IMR-90 (cell line): ENCODE measurements around the gene SAMD11. TPM values are rescaled to one million over a fixed set of nuclear protein-coding genes. Genes with fewer than 3 reads are reported as not detected.

Experiments
- ATAC-seq: fragments of 200-7000 bp; cut with Tn5 transposase; 2 replicates; pipeline ENCODE4 v1.9.1; 2020; ENCODE audit warnings: low read depth, mild to moderate bottlenecking, moderate library complexity
- BruUV-seq: library from RNA; stranded (reverse); fragments of 400-500 nt; replicated peaks from 2 replicates; lab custom pipeline; 2021; lab: Mats Ljungman, UMichigan
- CTCF ChIA-PET: fragments of 300-600 bp; formaldehyde crosslinking; extraction: SDS; loops from one replicate; lab custom pipeline; 2021; ENCODE audit warnings: antibody characterized with exemption; lab: Yijun Ruan, JAX
- POLR2A ChIA-PET: fragments of 300-600 bp; sonication (Branson Sonifier 250); formaldehyde crosslinking; loops from one replicate; lab custom pipeline; 2022; ENCODE audit warnings: antibody characterized with exemption; ENCODE audit not compliant: unreplicated experiment; lab: Charles Lee
- DNase-seq: peaks from one replicate; pipeline ENCODE4 v3.0.0; 2013
- H2AFZ ChIP-seq: replicated peaks from 2 replicates; pipeline ENCODE3; 2013; ENCODE audit warnings: low read length, mild to moderate bottlenecking; ENCODE audit not compliant: poor library complexity
- H2AK5ac ChIP-seq: 2 replicates; pipeline ENCODE4 v1.6.1; 2013; ENCODE audit warnings: low read depth, low read length, inconsistent platforms
- H2AK9ac ChIP-seq: replicated peaks from 2 replicates; pipeline ENCODE3; 2013; ENCODE audit warnings: mild to moderate bottlenecking, low read depth, low read length, moderate library complexity; ENCODE audit not compliant: poor library complexity
- H2BK120ac ChIP-seq: 2 replicates; pipeline ENCODE4 v1.6.1; 2013; ENCODE audit warnings: low read depth, low read length, inconsistent platforms
- H2BK15ac ChIP-seq: 3 replicates; pipeline ENCODE4 v1.6.1; 2013; ENCODE audit warnings: low read depth, low read length, inconsistent platforms
- H2BK20ac ChIP-seq: 2 replicates; pipeline ENCODE4 v1.6.1; 2013; ENCODE audit warnings: low read depth, mild to moderate bottlenecking, inconsistent platforms, low read length, moderate library complexity
- H2BK5ac ChIP-seq: 2 replicates; pipeline ENCODE4 v1.6.1; 2013; ENCODE audit warnings: mild to moderate bottlenecking, low read depth, low read length, inconsistent platforms; ENCODE audit not compliant: poor library complexity, severe bottlenecking
- H3K14ac ChIP-seq: replicated peaks from 2 replicates; pipeline ENCODE4 v1.6.1; 2013; ENCODE audit warnings: low read depth, low read length, inconsistent platforms
- H3K18ac ChIP-seq: 2 replicates; pipeline ENCODE4 v1.6.1; 2013; ENCODE audit warnings: low read depth, low read length, control low read depth
- H3K23ac ChIP-seq: 2 replicates; pipeline ENCODE4 v1.6.1; 2013; ENCODE audit warnings: low read depth, low read length, inconsistent platforms
- H3K27ac ChIP-seq: 2 replicates; pipeline ENCODE4 v1.5.1; 2013; ENCODE audit warnings: mild to moderate bottlenecking, control low read depth, low read length; ENCODE audit not compliant: insufficient read depth
- H3K27me3 ChIP-seq: 2 replicates; pipeline ENCODE4 v1.6.1; 2013; ENCODE audit warnings: low read length; ENCODE audit not compliant: control insufficient read depth, insufficient read depth
- H3K36me3 ChIP-seq: 2 replicates; pipeline ENCODE4 v1.6.1; 2013; ENCODE audit warnings: low read length, mixed read lengths; ENCODE audit not compliant: control insufficient read depth, insufficient read depth
- H3K4ac ChIP-seq: 2 replicates; pipeline ENCODE4 v1.6.1; 2013; ENCODE audit warnings: low read depth, low read length, inconsistent platforms
- H3K4me1 ChIP-seq: 2 replicates; pipeline ENCODE4 v1.6.1; 2013; ENCODE audit warnings: low read length, mixed read lengths; ENCODE audit not compliant: control insufficient read depth, insufficient read depth
- H3K4me2 ChIP-seq: 2 replicates; pipeline ENCODE4 v1.6.1; 2013; ENCODE audit warnings: low read depth, mild to moderate bottlenecking, control low read depth, low read length, moderate library complexity
- H3K4me3 ChIP-seq: 2 replicates; pipeline ENCODE4 v1.5.1; 2013; ENCODE audit warnings: low read depth, mild to moderate bottlenecking, control low read depth, low read length, moderate library complexity; ENCODE audit not compliant: insufficient read depth
- H3K56ac ChIP-seq: 2 replicates; pipeline ENCODE4 v1.6.1; 2013; ENCODE audit warnings: low read length, inconsistent platforms; ENCODE audit not compliant: insufficient read depth; ENCODE audit errors: extremely low read depth
- H3K79me1 ChIP-seq, 2 experiments: 2 replicates each; pipeline ENCODE4 v1.6.1; 2013; ENCODE audit warnings: low read length in 2 of 2, inconsistent platforms in 1 of 2, low read depth in 1 of 2
- H3K9ac ChIP-seq: 2 replicates; pipeline ENCODE4 v1.6.1; 2013; ENCODE audit warnings: low read depth, low read length, control low read depth
- H3K9me1 ChIP-seq: 2 replicates; pipeline ENCODE4 v1.6.1; 2013; ENCODE audit warnings: low read length, inconsistent platforms; ENCODE audit not compliant: insufficient read depth
- H3K9me3 ChIP-seq: 2 replicates; pipeline ENCODE4 v1.6.1; 2013; ENCODE audit warnings: low read length; ENCODE audit not compliant: control insufficient read depth, insufficient read depth
- H4K20me1 ChIP-seq: 2 replicates; pipeline ENCODE4 v1.6.1; 2013; ENCODE audit warnings: low read length, inconsistent platforms; ENCODE audit not compliant: insufficient read depth
- H4K5ac ChIP-seq: 2 replicates; pipeline ENCODE4 v1.6.1; 2013; ENCODE audit warnings: mild to moderate bottlenecking, low read depth, low read length, control low read depth
- H4K8ac ChIP-seq, 2 experiments: 2 replicates each; pipeline ENCODE4 v1.6.1; 2013; ENCODE audit warnings: low read depth in 2 of 2, low read length in 2 of 2, control low read depth in 1 of 2, inconsistent platforms in 1 of 2
- H4K91ac ChIP-seq: 2 replicates; pipeline ENCODE4 v1.6.1; 2013; ENCODE audit warnings: low read depth, low read length, inconsistent platforms; ENCODE audit not compliant: insufficient read depth
- BHLHE40 ChIP-seq: fragments of 150-350 bp; IDR thresholded peaks from 2 replicates; pipeline ENCODE4 v1.6.1; 2016; ENCODE audit warnings: mild to moderate bottlenecking, low read depth, low read length
- CEBPB ChIP-seq: IDR thresholded peaks from 2 replicates; pipeline ENCODE4 v1.6.1; 2012; ENCODE audit warnings: low read depth, low read length, improper control_type of control experiment
- CHD1 ChIP-seq: IDR thresholded peaks from 2 replicates; pipeline ENCODE4 v1.6.1; 2012; ENCODE audit warnings: low read depth, low read length, improper control_type of control experiment
- CTCF ChIP-seq: conservative IDR thresholded peaks from 2 replicates; pipeline ENCODE4 v1.5.1; 2012; ENCODE audit warnings: mild to moderate bottlenecking, low read depth, low read length, improper control_type of control experiment
- ELK1 ChIP-seq: fragments of 150-350 bp; IDR thresholded peaks from 2 replicates; pipeline ENCODE4 v1.6.1; 2016; ENCODE audit warnings: low read depth, mild to moderate bottlenecking, low read length, moderate library complexity, borderline replicate concordance
- FOS ChIP-seq: fragments of 150-350 bp; IDR thresholded peaks from 2 replicates; pipeline ENCODE4 v1.6.1; 2016; ENCODE audit warnings: low read depth, low read length
- MAFK ChIP-seq: IDR thresholded peaks from 2 replicates; pipeline ENCODE4 v1.6.1; 2012; ENCODE audit warnings: low read depth, low read length, improper control_type of control experiment
- MAZ ChIP-seq: IDR thresholded peaks from 2 replicates; pipeline ENCODE4 v1.6.1; 2012; ENCODE audit warnings: low read depth, mild to moderate bottlenecking, low read length, improper control_type of control experiment, moderate library complexity, borderline replicate concordance
- MXI1 ChIP-seq: IDR thresholded peaks from 2 replicates; pipeline ENCODE4 v1.6.1; 2012; ENCODE audit warnings: low read depth, mild to moderate bottlenecking, low read length, moderate library complexity, borderline replicate concordance
- NFE2L2 ChIP-seq: fragments of 150-350 bp; IDR thresholded peaks from 2 replicates; pipeline ENCODE4 v1.6.1; 2016; ENCODE audit warnings: low read depth, mild to moderate bottlenecking, low read length
- POLR2A ChIP-seq: IDR thresholded peaks from 2 replicates; pipeline ENCODE4 v1.6.1; 2012; ENCODE audit warnings: mild to moderate bottlenecking, low read depth, low read length
- RAD21 ChIP-seq: IDR thresholded peaks from 2 replicates; pipeline ENCODE4 v1.6.1; 2012; ENCODE audit warnings: low read length, improper control_type of control experiment
- RCOR1 ChIP-seq: IDR thresholded peaks from 2 replicates; pipeline ENCODE4 v1.6.1; 2012; ENCODE audit warnings: mild to moderate bottlenecking, low read length, improper control_type of control experiment; ENCODE audit not compliant: insufficient replicate concordance
- RFX5 ChIP-seq: IDR thresholded peaks from 2 replicates; pipeline ENCODE4 v1.8.0; 2012; ENCODE audit warnings: low read depth, mild to moderate bottlenecking, low read length, moderate library complexity
- SMC3 ChIP-seq: fragments of 150-350 bp; IDR thresholded peaks from 2 replicates; pipeline ENCODE4 v1.6.1; 2016; ENCODE audit warnings: low read depth, mild to moderate bottlenecking, antibody characterized with exemption, low read length, moderate library complexity
- USF2 ChIP-seq: fragments of 150-350 bp; IDR thresholded peaks from 2 replicates; pipeline ENCODE4 v1.6.1; 2017; ENCODE audit warnings: mild to moderate bottlenecking, antibody characterized with exemption, low read length, low read depth
- WGBS, 2 experiments: methylation state at CpG; one replicate each; pipeline versions ENCODE4 v1.1.5 to v1.1.7; 2013; ENCODE audit warnings: missing lambda C conversion rate in 2 of 2; ENCODE audit not compliant: insufficient read length in 1 of 2; ENCODE audit errors: extremely low coverage in 2 of 2; 5-methylcytosine and 5-hydroxymethylcytosine counted together
- dilution Hi-C: fragments of 300-500 bp; cut with HindIII; formaldehyde crosslinking; loops from one replicate; pipeline ENCODE4 v1.14.3; 2018; ENCODE audit warnings: low sequenced_read_pairs; ENCODE audit not compliant: unreplicated experiment
- in situ Hi-C: fragments of 300-500 bp; cut with MboI; formaldehyde crosslinking; loops from 3 replicates; pipeline ENCODE4 v1.14.3; 2019; ENCODE audit warnings: low sequenced_read_pairs, inconsistent platforms, mixed read lengths
- intact Hi-C: fragments of 100-400 bp; cut with micrococcal nuclease; formaldehyde crosslinking; loops from 2 replicates; pipeline ENCODE4 v1.10.0; 2022
- polyA plus RNA-seq, 3 experiments: library from polyadenylated mRNA; depleted of rRNA; stranded (reverse); fragments of >200 nt; gene quantifications; 2 replicates each; pipeline ENCODE4 v1.2.3, GENCODE V29; 2012; ENCODE audit warnings: low replicate concordance in 1 of 3
- total RNA-seq: library from RNA; depleted of rRNA; stranded (reverse); fragments of >200 nt; gene quantifications from 2 replicates; pipeline ENCODE4 v1.2.3, GENCODE V29; 2012

The SAMD11 gene
- total and polyA plus RNA-seq, 2 of the 4 experiments (the other 2 are of a cell fraction): 5.9 to 22.9 TPM

DNA sequence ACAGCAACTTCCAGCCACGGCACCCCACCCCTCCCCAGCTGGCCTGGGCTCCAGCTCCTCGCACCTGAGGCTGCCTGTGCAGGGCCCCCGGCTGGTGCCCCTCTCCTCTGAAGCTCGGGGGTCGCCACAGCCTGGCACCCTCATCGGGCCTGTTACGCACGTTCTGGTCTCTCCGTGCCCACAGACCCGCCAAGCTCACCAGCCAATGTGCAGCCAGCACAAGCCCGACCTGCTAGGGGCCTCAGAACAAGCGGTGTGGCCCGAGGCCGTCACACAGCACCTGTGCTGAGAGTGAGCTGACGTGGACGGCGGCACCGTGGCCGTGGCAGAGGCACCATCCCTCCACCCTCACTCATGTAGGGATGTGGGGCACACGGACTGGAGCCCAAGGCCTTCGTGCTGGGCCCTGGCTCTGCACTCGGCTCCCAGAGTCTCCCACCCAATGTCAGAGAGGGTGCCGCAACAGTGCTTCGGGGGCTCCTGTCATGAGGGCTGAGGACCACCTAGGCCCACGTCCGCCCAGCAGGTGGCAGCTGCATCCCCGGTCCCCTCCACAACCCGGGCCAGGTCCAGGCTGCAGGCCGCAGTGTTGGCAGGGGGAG lies 4.4 kb upstream of the SAMD11 start:
- Histone ChIP-seq H3K56ac (no peak overlapping the region), H4K5ac (no peak overlapping the region), H3K36me3 (peaks cover 2% of the 10 kb centered on the region; the same call in 1 of the 2 replicates), H3K14ac (no peak overlapping the region), H3K9ac (no peak overlapping the region), H3K79me1 (peaks cover 4 to 15% of the 10 kb centered on the region in 2 experiments; a peak in 1 of 4 replicates), H3K4me3 (no peak overlapping the region), H2BK120ac (no peak overlapping the region), H3K18ac (no peak overlapping the region), H4K91ac (no peak overlapping the region; the same call in 1 of the 2 replicates), H2AFZ (no peak overlapping the region), H2BK5ac (no peak overlapping the region), H2BK20ac (no peak overlapping the region), H3K9me1 (peaks cover 5% of the 10 kb centered on the region), H4K20me1 (peaks cover 3% of the 10 kb centered on the region), H3K27ac (no peak overlapping the region), H3K4me1 (peaks cover 24% of the 10 kb centered on the region), H3K27me3 (no peaks in the 10 kb centered on the region; the same call in 1 of the 2 replicates), H2AK5ac (peak overlapping the region; percentile 44; the same call in 1 of the 2 replicates), H2AK9ac (no peak overlapping the region), H3K23ac (no peak overlapping the region), H3K4me2 (no peak overlapping the region), H2BK15ac (no peak overlapping the region), H4K8ac (no peak overlapping the region), H3K9me3 (no peaks in the 10 kb centered on the region), H3K4ac (no peak overlapping the region)
- 89% methylated on average over 12 of the region's 29 CpGs; no CpG with 5 or more reads in 1 of the 2 experiments for WGBS, 2 experiments
- dilution Hi-C loops (no loop called here), intact Hi-C loops (no loop called here), in situ Hi-C loops (no loop called here)
- DNase-seq: no peak
- ATAC-seq: no peak
- ChIA-PET CTCF (no interaction called here), POLR2A (interaction anchor here (1.0 kb wide), 1 partner anchor 15 kb away, joined by 3 read pairs; no protein-coding TSS in a partner anchor)
- TF ChIP-seq USF2 (no peak), SMC3 (no peak), MXI1 (no peak), NFE2L2 (no peak), ELK1 (no peak), FOS (no peak), CTCF (no peak), RFX5 (no peak), MAFK (no peak), RCOR1 (no peak), BHLHE40 (no peak), MAZ (no peak), CEBPB (no peak), RAD21 (no peak), CHD1 (no peak), POLR2A (no peak)
- BruUV-seq: no TSS peak
